KOPT-K1 (cell line): Measurements from ENCODE around the gene CCNG2.

Source experiments
- H3K27ac ChIP-seq: fragments of 200-600 bp; sonication (generic); 2 replicates; pipeline ENCODE4 v1.5.1; 2016; ENCODE audit warnings: antibody characterized with exemption, mild to moderate bottlenecking, low read depth, low read length; ENCODE audit not compliant: poor library complexity, severe bottlenecking
- H3K36me3 ChIP-seq: fragments of 200-600 bp; sonication (generic); 2 replicates; pipeline ENCODE4 v1.5.1; 2017; ENCODE audit warnings: antibody characterized with exemption, mild to moderate bottlenecking, low read length, moderate library complexity; ENCODE audit not compliant: insufficient read depth
- H3K9me3 ChIP-seq: fragments of 200-600 bp; sonication (generic); 2 replicates; pipeline ENCODE4 v1.5.1; 2017; ENCODE audit warnings: antibody characterized with exemption, low read length, mild to moderate bottlenecking; ENCODE audit not compliant: insufficient read depth, poor library complexity, severe bottlenecking

Gene CCNG2, protein sequence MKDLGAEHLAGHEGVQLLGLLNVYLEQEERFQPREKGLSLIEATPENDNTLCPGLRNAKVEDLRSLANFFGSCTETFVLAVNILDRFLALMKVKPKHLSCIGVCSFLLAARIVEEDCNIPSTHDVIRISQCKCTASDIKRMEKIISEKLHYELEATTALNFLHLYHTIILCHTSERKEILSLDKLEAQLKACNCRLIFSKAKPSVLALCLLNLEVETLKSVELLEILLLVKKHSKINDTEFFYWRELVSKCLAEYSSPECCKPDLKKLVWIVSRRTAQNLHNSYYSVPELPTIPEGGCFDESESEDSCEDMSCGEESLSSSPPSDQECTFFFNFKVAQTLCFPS

DNA sequence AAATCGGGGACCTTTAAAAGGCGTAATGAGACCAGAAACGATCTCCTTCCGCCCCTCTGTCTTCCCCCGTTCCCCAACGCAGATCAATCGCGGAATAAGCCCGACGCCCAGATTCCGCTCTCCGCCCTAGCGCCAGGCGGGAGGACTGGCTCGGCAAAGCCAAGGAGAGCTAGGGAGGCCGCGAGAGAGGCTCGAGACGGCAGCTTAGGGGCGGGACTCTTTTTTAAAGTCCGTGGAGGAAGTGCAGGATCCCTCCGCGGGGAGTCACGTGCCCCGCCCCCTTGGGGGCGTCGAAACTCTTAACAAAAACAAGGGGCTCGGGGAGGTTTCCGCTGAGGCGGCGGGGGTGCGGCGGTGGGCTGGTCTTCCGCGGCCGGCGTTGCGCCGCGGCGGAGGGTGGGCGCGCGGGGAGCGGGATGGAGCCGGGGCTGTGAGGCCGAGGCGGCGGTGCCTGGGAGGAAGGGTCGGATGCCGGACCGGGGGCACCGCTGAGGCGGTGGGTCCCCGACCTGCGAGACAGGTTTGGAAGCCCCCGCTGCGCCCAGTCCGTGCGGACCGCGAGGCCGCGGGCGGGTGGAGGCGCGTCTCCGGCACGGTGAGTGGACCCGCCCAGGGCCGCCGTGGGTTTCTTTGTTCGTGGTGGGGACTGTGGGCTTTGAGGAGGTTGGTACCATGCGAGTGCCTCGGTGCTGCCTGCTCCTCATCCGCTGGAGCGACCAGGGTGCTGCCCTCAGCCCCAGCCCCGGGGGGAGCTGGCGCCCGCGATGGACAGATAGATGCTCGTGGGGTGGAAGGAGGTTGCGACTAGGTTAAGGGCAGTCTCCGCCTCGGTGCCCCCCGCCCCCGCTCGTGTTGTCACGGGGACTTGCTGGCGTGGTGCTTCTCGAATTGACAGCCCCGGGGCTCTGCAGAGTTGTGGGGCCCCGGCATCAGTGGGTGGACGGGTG is at the start of gene CCNG2:
TSS of gene CCNG2 (plus strand) at position 296 of the 947 bp plus-strand sequence. CDS start 1,326 bp downstream, outside the sequence.
- H3K9me3 ChIP-seq = no peaks in the 10 kb centered on the region
- H3K36me3 ChIP-seq = peaks cover 34% of the 10 kb centered on the region
- peak within 1 kb of the TSS; percentile 83 for H3K27ac ChIP-seq

- no peak overlapping the region for H3K27ac ChIP-seq
- H3K9me3 ChIP-seq = no peaks in the 10 kb centered on the region
- no peaks in the 10 kb centered on the region for H3K36me3 ChIP-seq
Observed at GRCh38 chr4:77110730-77111129, 46.3 kb upstream of the CCNG2 start.

DNA sequence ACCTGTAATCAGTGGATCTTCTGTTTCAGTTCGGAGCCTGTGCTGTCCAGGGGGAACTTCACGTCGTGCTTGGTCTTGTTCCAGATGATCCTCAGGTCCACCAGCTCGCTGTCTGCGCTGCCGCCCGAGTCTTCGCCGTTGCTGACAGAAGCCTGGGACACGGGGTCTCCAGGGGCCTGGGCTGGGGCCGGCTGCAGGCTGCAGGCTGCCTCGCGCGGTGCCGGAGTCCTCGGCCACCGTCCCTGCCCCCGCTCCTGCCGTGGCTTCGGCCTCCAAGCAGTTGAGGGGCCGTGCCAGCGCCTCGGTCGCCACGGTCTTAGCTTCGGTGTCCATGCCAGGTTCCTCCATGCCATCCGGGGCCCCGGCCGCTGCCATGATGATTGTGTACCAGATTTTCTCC is 43.9 kb upstream of the CCNG2 start:
- no peaks in the 10 kb centered on the region for H3K36me3 ChIP-seq
- no peaks in the 10 kb centered on the region for H3K9me3 ChIP-seq
- H3K27ac ChIP-seq = no peak overlapping the region

- Histone ChIP-seq H3K27ac (no peak overlapping the region), H3K36me3 (no peaks in the 10 kb centered on the region), H3K9me3 (no peaks in the 10 kb centered on the region)
Observed at GRCh38 chr4:77117721-77118120, 39.3 kb upstream of the CCNG2 start.

GRCh38 chr4:77120886-77121508 is 36.0 kb upstream of the CCNG2 start:
- Histone ChIP-seq H3K9me3 (no peaks in the 10 kb centered on the region), H3K27ac (no peak overlapping the region), H3K36me3 (no peaks in the 10 kb centered on the region)

DNA sequence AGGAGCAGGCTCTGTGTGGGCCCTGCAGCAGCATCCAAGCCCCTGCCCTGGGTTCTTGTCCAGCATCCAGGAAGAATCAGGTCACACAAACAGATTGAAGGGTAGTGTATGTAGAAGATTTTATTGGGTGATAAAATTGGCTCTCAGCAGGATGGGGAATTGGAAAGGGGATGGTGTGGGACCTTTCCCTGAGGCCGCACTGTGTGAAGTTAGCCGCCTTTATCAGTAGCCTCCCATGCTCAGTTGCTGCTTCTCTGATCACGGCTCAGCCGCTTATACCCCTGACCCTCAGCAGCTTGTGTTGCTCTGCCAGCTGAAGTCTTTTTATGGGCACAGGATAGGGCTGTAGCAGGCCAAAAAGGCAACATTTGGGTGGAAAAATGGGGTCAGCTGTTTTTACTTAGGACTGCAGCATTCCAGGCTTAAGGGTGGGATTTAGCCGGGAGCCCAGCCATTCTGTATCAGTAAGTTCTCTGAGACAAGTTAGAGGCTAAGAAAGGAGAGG is 35.2 kb upstream of the CCNG2 start:
- Histone ChIP-seq H3K36me3 (no peaks in the 10 kb centered on the region), H3K27ac (no peak overlapping the region), H3K9me3 (no peaks in the 10 kb centered on the region)

DNA sequence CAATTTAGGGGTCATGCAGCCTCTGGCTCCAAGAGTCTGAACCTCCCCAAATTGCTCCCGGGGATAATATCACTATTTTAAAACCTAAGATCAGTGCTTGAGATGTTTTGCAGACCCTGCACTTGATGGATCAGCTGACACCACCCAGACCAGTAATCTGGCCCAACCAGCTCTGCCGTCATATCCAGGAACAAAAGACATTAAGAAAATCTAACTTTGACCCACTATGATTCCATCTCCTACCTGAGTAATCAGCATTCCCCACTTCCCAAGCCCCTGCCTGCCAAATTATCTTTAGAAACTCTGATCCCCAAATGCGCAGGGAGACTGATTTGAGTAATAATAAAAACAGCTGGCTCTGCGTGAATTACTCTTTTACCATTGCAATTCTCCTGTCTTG is 34.4 kb upstream of the CCNG2 start:
- Histone ChIP-seq H3K9me3 (no peaks in the 10 kb centered on the region), H3K27ac (no peak overlapping the region), H3K36me3 (no peaks in the 10 kb centered on the region)

- Histone ChIP-seq H3K9me3 (no peaks in the 10 kb centered on the region), H3K27ac (no peak overlapping the region), H3K36me3 (no peaks in the 10 kb centered on the region)
Observed at GRCh38 chr4:77123411-77123810, 33.6 kb upstream of the CCNG2 start.

- Histone ChIP-seq H3K27ac (no peak overlapping the region), H3K36me3 (no peaks in the 10 kb centered on the region), H3K9me3 (no peaks in the 10 kb centered on the region)
Observed at GRCh38 chr4:77124576-77124975, 32.4 kb upstream of the CCNG2 start.

DNA sequence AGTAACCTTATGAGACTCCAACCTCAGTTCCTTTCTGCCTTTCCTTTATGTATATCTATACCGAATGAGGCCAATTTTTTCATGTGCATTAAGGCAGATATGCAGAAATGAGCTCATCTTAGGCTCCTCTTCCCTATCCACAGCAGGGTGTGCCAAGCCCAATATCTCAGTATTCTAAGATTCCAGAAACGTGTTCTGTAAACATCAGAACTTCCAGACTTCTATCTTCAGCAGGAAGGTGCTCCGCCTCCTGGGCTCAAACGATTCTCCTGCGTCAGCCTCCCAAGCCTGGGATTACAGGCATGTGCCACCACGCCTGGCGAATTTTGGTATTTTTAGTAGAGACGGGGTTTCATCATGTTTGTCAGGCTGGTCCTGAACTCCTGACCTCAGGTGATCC is 31.0 kb upstream of the CCNG2 start:
- no peak overlapping the region for H3K27ac ChIP-seq
- peaks cover 4% of the 10 kb centered on the region for H3K9me3 ChIP-seq
- H3K36me3 ChIP-seq = no peaks in the 10 kb centered on the region

GRCh38 chr4:77126809-77127208 is 30.2 kb upstream of the CCNG2 start:
- Histone ChIP-seq H3K27ac (peak overlapping the region; percentile 58), H3K36me3 (no peaks in the 10 kb centered on the region), H3K9me3 (peaks cover 4% of the 10 kb centered on the region)

DNA sequence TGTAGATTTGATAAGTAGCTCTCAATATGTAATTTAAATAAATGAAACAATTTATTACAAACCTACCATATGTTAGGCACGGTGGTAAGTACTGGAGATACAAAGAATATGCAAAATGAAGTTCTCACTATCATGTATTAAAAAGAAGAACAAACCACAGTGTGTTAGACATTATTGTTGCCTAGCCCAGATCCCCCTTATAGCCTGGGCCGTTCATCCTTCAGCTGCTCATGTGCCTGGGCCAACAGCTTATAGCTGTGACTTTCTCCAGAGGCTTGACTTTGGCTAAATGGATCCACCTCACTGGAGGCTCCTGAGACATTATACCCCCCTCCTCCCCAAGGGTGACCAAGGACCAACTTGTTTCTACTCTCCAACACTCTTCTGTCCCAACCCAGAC is 29.8 kb upstream of the CCNG2 start:
- peaks cover 4% of the 10 kb centered on the region for H3K9me3 ChIP-seq
- no peaks in the 10 kb centered on the region for H3K36me3 ChIP-seq
- peak overlapping the region; percentile 58 for H3K27ac ChIP-seq

DNA sequence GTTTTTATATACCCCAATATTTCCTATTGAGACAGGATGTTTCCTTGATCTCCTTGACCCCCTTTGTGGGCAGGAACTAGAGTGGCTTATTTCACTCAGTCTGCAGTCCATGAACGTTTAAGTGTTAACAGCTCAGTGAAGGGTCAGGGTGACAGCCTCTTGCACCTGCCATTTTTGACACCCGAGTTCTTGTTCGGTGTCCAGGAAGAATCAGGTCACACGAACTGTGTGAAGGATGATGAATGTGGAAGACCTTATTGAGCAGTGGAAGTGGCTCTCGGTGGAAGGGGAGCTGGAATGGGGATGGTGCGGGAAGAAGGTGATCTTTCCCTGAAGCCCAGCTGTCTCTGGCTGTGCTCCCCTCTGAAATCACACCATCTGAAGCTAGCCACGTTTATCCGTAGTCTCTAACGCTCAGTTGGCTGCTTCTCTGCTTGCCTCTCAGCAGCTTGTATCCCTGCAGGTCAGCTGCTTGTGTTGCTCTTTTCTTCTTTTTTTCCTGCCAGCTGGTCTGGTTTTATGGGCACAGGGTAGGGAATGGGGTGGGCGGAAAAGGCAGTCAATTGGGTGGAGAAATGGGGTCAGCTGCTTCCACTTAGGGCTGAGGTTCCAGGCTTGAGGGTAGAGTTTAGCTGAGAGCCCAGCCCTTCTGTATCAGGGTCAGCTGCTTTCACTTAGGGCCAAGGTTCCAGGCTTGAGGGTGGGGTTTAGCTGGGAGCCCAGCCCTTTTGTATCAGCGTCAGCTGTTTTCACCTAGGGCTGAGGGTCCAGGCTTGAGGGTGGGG is 29.0 kb upstream of the CCNG2 start:
- Histone ChIP-seq H3K27ac (peak overlapping the region; percentile 58), H3K9me3 (peaks cover 4% of the 10 kb centered on the region), H3K36me3 (no peaks in the 10 kb centered on the region)

DNA sequence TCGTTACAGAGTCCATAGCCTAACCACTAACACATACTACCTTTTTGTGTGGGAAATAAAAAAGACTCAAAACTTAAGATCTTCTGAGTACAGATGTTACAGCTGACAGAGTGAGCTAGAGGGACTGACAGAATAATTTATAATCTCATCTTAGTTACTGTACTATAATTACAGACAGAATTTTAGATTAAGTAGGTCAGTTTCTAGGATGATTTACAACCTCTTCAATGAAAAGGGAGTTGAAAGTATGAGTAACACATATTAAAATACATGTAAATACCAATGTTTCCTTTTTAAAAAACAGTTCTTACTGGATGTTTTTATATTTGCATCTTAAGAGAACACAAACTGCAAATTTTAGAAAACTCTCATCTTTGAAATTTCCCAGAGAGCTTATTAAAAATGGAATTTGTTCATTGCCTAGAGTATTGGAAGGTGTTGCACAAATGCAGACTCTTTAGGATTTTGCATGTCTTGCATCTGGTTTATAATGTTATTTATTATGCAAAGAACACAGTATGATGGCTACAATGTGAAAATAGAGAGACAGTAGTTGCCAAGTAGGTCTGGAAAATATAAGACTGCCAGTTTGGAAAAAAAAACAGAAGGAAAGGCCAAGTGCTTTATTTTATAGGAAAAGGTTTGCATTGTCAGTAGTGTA is 24.2 kb upstream of the CCNG2 start:
- Histone ChIP-seq H3K36me3 (no peaks in the 10 kb centered on the region), H3K27ac (no peak overlapping the region), H3K9me3 (peaks cover 4% of the 10 kb centered on the region)
